ENCODE results near the gene TAC4.

Gene TAC4

DNA sequence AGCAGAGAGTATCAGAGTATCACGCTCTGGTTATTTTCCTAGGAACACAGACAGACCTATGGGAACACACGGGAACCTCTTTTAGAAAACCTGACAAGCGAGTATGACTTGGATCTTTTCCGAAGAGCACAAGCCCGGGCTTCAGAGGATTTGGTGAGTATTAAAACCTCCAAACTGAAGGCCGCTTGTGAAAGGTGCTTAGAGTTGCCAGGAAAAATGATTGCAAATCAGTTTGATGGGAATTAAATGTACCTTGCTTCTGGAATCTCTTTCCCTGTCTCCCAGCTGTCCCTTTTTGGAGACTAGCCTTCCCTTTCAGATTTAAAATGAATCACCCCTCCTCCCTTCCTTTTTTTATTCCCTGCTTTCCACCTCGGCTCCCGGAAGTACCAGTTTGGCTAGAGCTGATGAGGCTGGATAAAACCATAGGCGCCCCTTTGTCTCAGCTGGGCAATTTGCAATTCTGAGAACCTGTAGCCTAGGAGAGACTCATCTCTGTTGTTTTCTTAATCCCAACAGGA lies 32.0 kb downstream of the TAC4 start:
- WGBS, 2 donors (ENCODE audit: extremely low coverage in 2 of 2, insufficient read length in 2 of 2, insufficient replicate concordance in 1 of 2): no CpG with 5 or more reads among the region's 9 CpGs
- no peak overlapping the region for H3K23ac ChIP-seq (ENCODE audit: low read depth, low read length, poor library complexity)
- no peak overlapping the region for H2BK12ac ChIP-seq (ENCODE audit: low read length)
- no peak overlapping the region for H2BK5ac ChIP-seq (ENCODE audit: low read length)
- no peak overlapping the region for H2BK15ac ChIP-seq (ENCODE audit: low read length)
- H3K9ac ChIP-seq (ENCODE audit: low read depth, low read length, poor library complexity): no peak overlapping the region
- H3K27me3 ChIP-seq (ENCODE audit: control insufficient read depth in 3 of 3, insufficient read depth in 3 of 3, low read depth in 1 of 3, low read length in 3 of 3): no peaks in the 10 kb centered on the region
- H3K18ac ChIP-seq (ENCODE audit: low read length): no peak overlapping the region
- peaks cover 7 to 29% of the 10 kb centered on the region in 2 donors for H3K4me1 ChIP-seq (ENCODE audit: control insufficient read depth in 2 of 2, insufficient read depth in 1 of 2, low read depth in 1 of 2, low read length in 2 of 2)
- no peak overlapping the region for H4K91ac ChIP-seq (ENCODE audit: low read depth, low read length, poor library complexity)
- H3K14ac ChIP-seq (ENCODE audit: low read length): no peak overlapping the region
- no peak overlapping the region for H2AFZ ChIP-seq (ENCODE audit: low read length)
- H3K4me2 ChIP-seq (ENCODE audit: insufficient read depth, low read length, poor library complexity, severe bottlenecking): peak overlapping the region; percentile 38
- H3K27ac ChIP-seq (replicated peaks; ENCODE audit: low read length): peak overlapping the region; percentile 96
- no peaks in the 10 kb centered on the region for H3K9me3 ChIP-seq (replicated peaks in 1 of 2; ENCODE audit: control insufficient read depth in 2 of 2, insufficient read depth in 1 of 2, low read depth in 1 of 2, low read length in 2 of 2)
- H3K79me1 ChIP-seq (ENCODE audit: low read depth, low read length): no peaks in the 10 kb centered on the region
- no peak overlapping the region for H3K4ac ChIP-seq (ENCODE audit: low read length)
- no peak overlapping the region for H2BK120ac ChIP-seq (ENCODE audit: low read depth, low read length)
- peak overlapping the region in 1 of 2 donors; percentile 24 for H3K4me3 ChIP-seq (ENCODE audit: low read length in 2 of 2)
- no peak overlapping the region for H4K8ac ChIP-seq (ENCODE audit: low read depth, low read length)
- no peak overlapping the region for H2AK5ac ChIP-seq (ENCODE audit: low read depth, low read length)
- H3K36me3 ChIP-seq (replicated peaks in 1 of 2; ENCODE audit: control insufficient read depth in 2 of 2, insufficient read depth in 2 of 2, low read length in 2 of 2): peaks cover 9 to 80% of the 10 kb centered on the region in 2 donors
- peak; percentile 30 for DNase-seq (ENCODE audit: low spot score)

GRCh38 chr17:49814781-49815529 lies 32.9 kb downstream of the TAC4 start:
- Histone ChIP-seq H3K18ac (ENCODE audit: low read length) (no peak overlapping the region), H3K27me3 (ENCODE audit: control insufficient read depth in 3 of 3, insufficient read depth in 3 of 3, low read depth in 1 of 3, low read length in 3 of 3) (no peaks in the 10 kb centered on the region), H3K23ac (ENCODE audit: low read depth, low read length, poor library complexity) (no peak overlapping the region), H2BK15ac (ENCODE audit: low read length) (no peak overlapping the region), H3K9ac (ENCODE audit: low read depth, low read length, poor library complexity) (no peak overlapping the region), H2BK120ac (ENCODE audit: low read depth, low read length) (no peak overlapping the region), H3K36me3 (replicated peaks in 1 of 2; ENCODE audit: control insufficient read depth in 2 of 2, insufficient read depth in 2 of 2, low read length in 2 of 2) (peaks cover 9 to 81% of the 10 kb centered on the region in 2 donors), H3K4me2 (ENCODE audit: insufficient read depth, low read length, poor library complexity, severe bottlenecking) (no peak overlapping the region), H3K4ac (ENCODE audit: low read length) (no peak overlapping the region), H3K4me1 (ENCODE audit: control insufficient read depth in 2 of 2, insufficient read depth in 1 of 2, low read depth in 1 of 2, low read length in 2 of 2) (peaks cover 7 to 29% of the 10 kb centered on the region in 2 donors), H2BK12ac (ENCODE audit: low read length) (no peak overlapping the region), H4K8ac (ENCODE audit: low read depth, low read length) (no peak overlapping the region), H3K14ac (ENCODE audit: low read length) (no peak overlapping the region), H2BK5ac (ENCODE audit: low read length) (no peak overlapping the region), H2AFZ (ENCODE audit: low read length) (peak overlapping the region; percentile 39), H3K4me3 (ENCODE audit: low read length in 2 of 2) (peak overlapping the region in 1 of 2 donors; percentile 24), H2AK5ac (ENCODE audit: low read depth, low read length) (no peak overlapping the region), H4K91ac (ENCODE audit: low read depth, low read length, poor library complexity) (no peak overlapping the region), H3K9me3 (replicated peaks in 1 of 2; ENCODE audit: control insufficient read depth in 2 of 2, insufficient read depth in 1 of 2, low read depth in 1 of 2, low read length in 2 of 2) (no peaks in the 10 kb centered on the region), H3K27ac (replicated peaks; ENCODE audit: low read length) (peak overlapping the region; percentile 96), H3K79me1 (ENCODE audit: low read depth, low read length) (no peaks in the 10 kb centered on the region)
- peak; percentile 29 for DNase-seq (ENCODE audit: low spot score)
- WGBS, 2 donors (ENCODE audit: extremely low coverage in 2 of 2, insufficient read length in 2 of 2, insufficient replicate concordance in 1 of 2): no CpG with 5 or more reads among the region's 4 CpGs

DNA sequence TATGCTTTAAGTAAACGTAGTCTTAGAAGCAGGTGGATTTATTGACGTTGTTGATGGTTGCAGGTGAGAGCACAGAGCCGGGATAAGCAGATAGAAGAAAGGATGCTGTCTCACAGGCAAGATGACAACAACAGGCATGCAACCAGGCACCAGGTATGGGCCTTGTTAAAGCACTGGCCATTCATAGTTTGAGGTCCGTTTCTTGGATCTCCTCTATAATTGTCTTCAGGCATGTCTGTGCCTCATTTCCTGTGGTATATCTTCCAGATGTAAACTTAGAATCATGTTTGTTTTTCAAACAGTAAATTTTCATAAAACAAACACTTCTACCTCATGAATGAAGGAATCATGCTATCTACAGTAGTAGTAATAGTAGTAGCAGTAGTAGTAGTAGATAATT lies 38.8 kb downstream of the TAC4 start:
- no peak overlapping the region for H3K4me3 ChIP-seq (ENCODE audit: low read length in 2 of 2)
- H3K23ac ChIP-seq (ENCODE audit: low read depth, low read length, poor library complexity): no peak overlapping the region
- H3K79me1 ChIP-seq (ENCODE audit: low read depth, low read length): no peaks in the 10 kb centered on the region
- no peak overlapping the region for H3K9ac ChIP-seq (ENCODE audit: low read depth, low read length, poor library complexity)
- WGBS, 2 donors (ENCODE audit: extremely low coverage in 2 of 2, insufficient read length in 2 of 2, insufficient replicate concordance in 1 of 2): no CpG with 5 or more reads among the region's 4 CpGs
- no peak overlapping the region for H2BK15ac ChIP-seq (ENCODE audit: low read length)
- no peak overlapping the region for H2BK5ac ChIP-seq (ENCODE audit: low read length)
- H3K4me1 ChIP-seq (ENCODE audit: control insufficient read depth in 2 of 2, insufficient read depth in 1 of 2, low read depth in 1 of 2, low read length in 2 of 2): peaks cover under 1 to 1% of the 10 kb centered on the region in 2 donors
- H3K9me3 ChIP-seq (replicated peaks in 1 of 2; ENCODE audit: control insufficient read depth in 2 of 2, insufficient read depth in 1 of 2, low read depth in 1 of 2, low read length in 2 of 2): no peaks in the 10 kb centered on the region
- no peak overlapping the region for H3K4ac ChIP-seq (ENCODE audit: low read length)
- H2BK12ac ChIP-seq (ENCODE audit: low read length): no peak overlapping the region
- H3K27ac ChIP-seq (replicated peaks; ENCODE audit: low read length): no peak overlapping the region
- H2AK5ac ChIP-seq (ENCODE audit: low read depth, low read length): no peak overlapping the region
- DNase-seq (ENCODE audit: low spot score): no peak
- H2BK120ac ChIP-seq (ENCODE audit: low read depth, low read length): no peak overlapping the region
- H2AFZ ChIP-seq (ENCODE audit: low read length): no peak overlapping the region
- peaks cover 15 to 94% of the 10 kb centered on the region in 2 donors for H3K36me3 ChIP-seq (replicated peaks in 1 of 2; ENCODE audit: control insufficient read depth in 2 of 2, insufficient read depth in 2 of 2, low read length in 2 of 2)
- no peak overlapping the region for H3K4me2 ChIP-seq (ENCODE audit: insufficient read depth, low read length, poor library complexity, severe bottlenecking)
- no peak overlapping the region for H3K14ac ChIP-seq (ENCODE audit: low read length)
- H3K27me3 ChIP-seq (ENCODE audit: control insufficient read depth in 3 of 3, insufficient read depth in 3 of 3, low read depth in 1 of 3, low read length in 3 of 3): no peaks in the 10 kb centered on the region
- H4K8ac ChIP-seq (ENCODE audit: low read depth, low read length): no peak overlapping the region
- H3K18ac ChIP-seq (ENCODE audit: low read length): no peak overlapping the region
- H4K91ac ChIP-seq (ENCODE audit: low read depth, low read length, poor library complexity): no peak overlapping the region

DNA sequence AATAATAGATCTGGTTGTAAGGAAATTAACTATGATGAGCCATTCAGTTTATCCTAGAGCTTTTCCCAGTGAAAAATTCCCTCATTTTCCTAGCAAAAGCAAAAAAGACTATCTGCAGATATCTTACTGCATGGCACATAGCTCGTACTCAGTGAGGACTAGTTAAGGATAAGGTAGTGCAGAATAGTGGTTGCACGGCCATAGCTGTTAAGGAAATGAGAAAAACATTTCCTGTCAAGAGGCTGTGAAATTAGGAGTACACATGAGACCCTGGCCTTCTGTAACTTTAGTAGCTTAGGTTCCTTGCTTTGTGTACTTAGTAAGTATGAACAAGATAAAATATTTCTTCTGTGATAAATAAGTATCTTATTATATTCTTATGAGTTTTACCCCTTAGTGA lies 49.1 kb downstream of the TAC4 start:
- Histone ChIP-seq H3K4me1 (ENCODE audit: control insufficient read depth in 2 of 2, insufficient read depth in 1 of 2, low read depth in 1 of 2, low read length in 2 of 2) (no peaks in the 10 kb centered on the region), H2BK12ac (ENCODE audit: low read length) (no peak overlapping the region), H3K9me3 (replicated peaks in 1 of 2; ENCODE audit: control insufficient read depth in 2 of 2, insufficient read depth in 1 of 2, low read depth in 1 of 2, low read length in 2 of 2) (no peaks in the 10 kb centered on the region), H3K27me3 (ENCODE audit: control insufficient read depth in 3 of 3, insufficient read depth in 3 of 3, low read depth in 1 of 3, low read length in 3 of 3) (no peaks in the 10 kb centered on the region), H2BK15ac (ENCODE audit: low read length) (no peak overlapping the region), H2BK120ac (ENCODE audit: low read depth, low read length) (no peak overlapping the region), H3K4me3 (ENCODE audit: low read length in 2 of 2) (no peak overlapping the region), H3K9ac (ENCODE audit: low read depth, low read length, poor library complexity) (no peak overlapping the region), H4K8ac (ENCODE audit: low read depth, low read length) (no peak overlapping the region), H3K4ac (ENCODE audit: low read length) (no peak overlapping the region), H3K79me1 (ENCODE audit: low read depth, low read length) (peaks cover 4% of the 10 kb centered on the region), H2AK5ac (ENCODE audit: low read depth, low read length) (no peak overlapping the region), H4K91ac (ENCODE audit: low read depth, low read length, poor library complexity) (no peak overlapping the region), H3K4me2 (ENCODE audit: insufficient read depth, low read length, poor library complexity, severe bottlenecking) (no peak overlapping the region), H2BK5ac (ENCODE audit: low read length) (no peak overlapping the region), H2AFZ (ENCODE audit: low read length) (no peak overlapping the region), H3K27ac (replicated peaks; ENCODE audit: low read length) (no peak overlapping the region), H3K14ac (ENCODE audit: low read length) (no peak overlapping the region), H3K23ac (ENCODE audit: low read depth, low read length, poor library complexity) (no peak overlapping the region), H3K36me3 (replicated peaks in 1 of 2; ENCODE audit: control insufficient read depth in 2 of 2, insufficient read depth in 2 of 2, low read length in 2 of 2) (peaks cover 40 to 92% of the 10 kb centered on the region in 2 donors), H3K18ac (ENCODE audit: low read length) (no peak overlapping the region)
- WGBS, 2 donors (ENCODE audit: extremely low coverage in 2 of 2, insufficient read length in 2 of 2, insufficient replicate concordance in 1 of 2): no CpG with 5 or more reads among the region's 2 CpGs
- DNase-seq (ENCODE audit: low spot score): no peak
